GM12878 (cell line): ENCODE results near the gene TMEM14C. TPM values are rescaled to one million over a fixed set of nuclear protein-coding genes. Genes with fewer than 3 reads are reported as not detected.

ENCODE experiments used
- ATAC-seq: fragments of 200-7000 bp; cut with Tn5 transposase; 3 replicates; pipeline ENCODE4 v1.9.1; 2020; ENCODE audit warnings: mild to moderate bottlenecking, moderate library complexity
- BruUV-seq: library from RNA; stranded (reverse); fragments of 400-500 nt; replicated peaks from 2 replicates; lab custom pipeline; 2021; lab: Mats Ljungman, UMichigan
- CTCF ChIA-PET: fragments of 300-600 bp; sonication (Branson Sonifier 250); formaldehyde crosslinking; extraction: SDS; loops from one replicate; lab custom pipeline; 2021; ENCODE audit warnings: inconsistent platforms; lab: Yijun Ruan, JAX
- POLR2A ChIA-PET: fragments of 350-600 bp; formaldehyde crosslinking; extraction: SDS; loops from one replicate; lab custom pipeline; 2021; ENCODE audit warnings: inconsistent platforms; lab: Charles Lee
- RAD21 ChIA-PET: fragments of 300-600 bp; sonication (Branson Sonifier 250); formaldehyde crosslinking; loops from one replicate; lab custom pipeline; 2023; ENCODE audit warnings: antibody characterized with exemption; ENCODE audit not compliant: unreplicated experiment; lab: Charles Lee
- SMC1A ChIA-PET: fragments of 300-600 bp; sonication (Branson Sonifier 250); formaldehyde crosslinking; loops from one replicate; lab custom pipeline; 2023; ENCODE audit not compliant: unreplicated experiment, uncharacterized antibody; lab: Charles Lee
- DNase-seq: peaks from one replicate; pipeline ENCODE4 v3.0.0-alpha.2; 2011; ENCODE audit warnings: low read depth, low spot score
- FAIRE-seq: peaks from 3 replicates; lab custom pipeline; 2011; peaks lifted over from hg19 to GRCh38; lab: Jason Lieb, UNC
- H2AFZ ChIP-seq: 2 replicates; pipeline ENCODE4 v1.6.0; 2011; ENCODE audit warnings: low read depth, low read length, control low read depth; ENCODE audit not compliant: control insufficient read depth
- H3K27ac ChIP-seq: 2 replicates; pipeline ENCODE4 v1.5.1; 2011; ENCODE audit warnings: control low read depth; ENCODE audit not compliant: control insufficient read depth, insufficient read depth
- H3K27me3 ChIP-seq, 2 experiments: replicated peaks in 1 of 2; 2 replicates each; pipeline versions ENCODE4 v1.6.0 to v1.6.1; 2011; ENCODE audit warnings: low read length in 1 of 2; ENCODE audit not compliant: control insufficient read depth in 2 of 2, insufficient read depth in 2 of 2
- H3K36me3 ChIP-seq, 2 experiments: 2 replicates each; pipeline ENCODE4 v1.5.1; 2011; ENCODE audit warnings: low read length in 1 of 2; ENCODE audit not compliant: control insufficient read depth in 2 of 2, insufficient read depth in 2 of 2
- H3K4me1 ChIP-seq: 2 replicates; pipeline ENCODE4 v1.6.1; 2011; ENCODE audit warnings: mild to moderate bottlenecking, low read length, moderate library complexity, mixed read lengths; ENCODE audit not compliant: control insufficient read depth, insufficient read depth
- H3K4me2 ChIP-seq: 2 replicates; pipeline ENCODE4 v1.6.0; 2011; ENCODE audit warnings: control low read depth; ENCODE audit not compliant: control insufficient read depth, insufficient read depth
- H3K4me3 ChIP-seq: fragments of 200-600 bp; sonication (generic); 2 replicates; pipeline ENCODE4 v1.5.1; 2016
- H3K79me2 ChIP-seq: 2 replicates; pipeline ENCODE4 v1.6.0; 2011; ENCODE audit warnings: low read length; ENCODE audit not compliant: control insufficient read depth, insufficient read depth
- H3K9ac ChIP-seq: 2 replicates; pipeline ENCODE4 v1.8.0; 2011; ENCODE audit warnings: low read length, control low read depth, mixed read lengths; ENCODE audit not compliant: control insufficient read depth, insufficient read depth
- H3K9me3 ChIP-seq: replicated peaks from 3 replicates; pipeline ENCODE4 v1.5.1; 2011; ENCODE audit warnings: mild to moderate bottlenecking, low read length; ENCODE audit not compliant: control insufficient read depth, insufficient read depth
- H4K20me1 ChIP-seq: 2 replicates; pipeline ENCODE4 v1.6.0; 2011; ENCODE audit not compliant: control insufficient read depth, insufficient read depth
- ASH2L ChIP-seq: fragments of 300-600, 200-600 bp; sonication (generic); IDR thresholded peaks from 2 replicates; pipeline ENCODE4 v1.6.1; 2017; ENCODE audit warnings: low read depth, mild to moderate bottlenecking, borderline replicate concordance
- ATF3 ChIP-seq: IDR thresholded peaks from 2 replicates; pipeline ENCODE4 v1.6.1; 2011; ENCODE audit warnings: low read depth, mild to moderate bottlenecking, low read length, moderate library complexity, borderline replicate concordance; ENCODE audit errors: extremely low read depth
- CBX3 ChIP-seq: fragments of 200-600 bp; sonication (generic); IDR thresholded peaks from 2 replicates; pipeline ENCODE4 v1.6.1; 2016; ENCODE audit warnings: low read depth, borderline replicate concordance
- CEBPB ChIP-seq, 2 experiments: fragments of 150-350 bp in 1 of 2; IDR thresholded peaks; 2 replicates each; pipeline ENCODE4 v1.6.1; 2012 to 2014; ENCODE audit warnings: low read depth in 2 of 2, low read length in 2 of 2, borderline replicate concordance in 1 of 2, inconsistent platforms in 1 of 2
- GABPA ChIP-seq: IDR thresholded peaks from 2 replicates; pipeline ENCODE4 v1.6.1; 2014; ENCODE audit warnings: antibody characterized with exemption, low read depth, mild to moderate bottlenecking, inconsistent platforms
- MTA3 ChIP-seq: IDR thresholded peaks from 2 replicates; pipeline ENCODE4 v1.6.1; 2012; ENCODE audit warnings: low read length, inconsistent platforms, borderline replicate concordance
- POLR2AphosphoS2 ChIP-seq: IDR thresholded peaks from 2 replicates; pipeline ENCODE4 v1.6.1; 2011; ENCODE audit warnings: low read depth, mild to moderate bottlenecking, low read length, improper control_type of control experiment, moderate library complexity
- POLR2AphosphoS5 ChIP-seq: IDR thresholded peaks from 2 replicates; pipeline ENCODE4 v1.6.1; 2011; ENCODE audit warnings: mild to moderate bottlenecking, low read length, inconsistent platforms
- POU2F2 ChIP-seq: IDR thresholded peaks from 3 replicates; pipeline ENCODE4 v1.6.1; 2011; ENCODE audit warnings: low read depth, mild to moderate bottlenecking, low read length, borderline replicate concordance
- PRDM15 ChIP-seq: fragments of 450-650 bp; formaldehyde crosslinking; IDR thresholded peaks from 2 replicates; pipeline ENCODE4 v1.4.0; 2020; ENCODE audit warnings: mild to moderate bottlenecking, moderate library complexity
- SIX5 ChIP-seq: IDR thresholded peaks from 2 replicates; pipeline ENCODE4 v1.6.1; 2011; ENCODE audit warnings: mild to moderate bottlenecking, low read depth, low read length, moderate library complexity; ENCODE audit not compliant: severe bottlenecking
- SMARCA5 ChIP-seq: fragments of 450-650 bp; IDR thresholded peaks from 2 replicates; pipeline ENCODE4 v1.6.1; 2017; ENCODE audit warnings: mild to moderate bottlenecking
- ZNF274 ChIP-seq: IDR thresholded peaks from one replicate; pipeline ENCODE4 v1.8.0; 2011; ENCODE audit not compliant: insufficient read length, insufficient read depth
- WGBS: methylation state at CpG from one replicate; pipeline ENCODE4 v1.1.6; 2016; ENCODE audit warnings: low lambda C conversion rate; ENCODE audit not compliant: insufficient replicate concordance, insufficient coverage; ENCODE audit errors: missing lambda C conversion rate; 5-methylcytosine and 5-hydroxymethylcytosine counted together
- in situ Hi-C: fragments of 300-500 bp; cut with MboI; formaldehyde crosslinking; loops from 9 replicates; pipeline ENCODE4 v1.14.3; 2018; ENCODE audit warnings: mixed read lengths
- intact Hi-C: fragments of 100-400 bp; cut with micrococcal nuclease; formaldehyde crosslinking; loops from one replicate; pipeline ENCODE4 v1.14.2; 2022; ENCODE audit not compliant: unreplicated experiment
- polyA plus RNA-seq, 11 experiments: library from polyadenylated mRNA; depleted of rRNA in 4 of 11; unstranded in 6 of 11; stranded (reverse) in 5 of 11; fragments of >200 nt; fragmentation: Nextera tagmentation in 4 of 11; fragmentation: Illumina TruSeq in 1 of 11; extraction: Ambion mirVana in 4 of 11; extraction: Trizol in 1 of 11; gene quantifications; 1 replicate in 1 of 11; 2 replicates in 10 of 11; pipeline versions ENCODE4 v1.2.1 to v1.2.3, GENCODE V29; 2011 to 2016; ENCODE audit warnings: inconsistent platforms in 2 of 11, missing spikeins in 2 of 11, low read depth in 1 of 11
- total RNA-seq, 4 experiments: library from RNA; depleted of rRNA in 3 of 4; stranded (reverse); fragments of >200 nt in 3 of 4; fragmentation: Illumina TruSeq in 1 of 4; extraction: Trizol in 1 of 4; gene quantifications; 2 replicates each; pipeline versions ENCODE4 v1.2.1 to v1.2.3, GENCODE V29; 2013 to 2021

The TMEM14C gene
- total and polyA plus RNA-seq, 10 of the 15 experiments (the other 5 are each of a cell fraction or from before 2014, with no cell fraction given), result 66.0 to 224 (median 134) TPM

GRCh38 chr6:10769419-10769818, 46.5 kb downstream of the TMEM14C start:
- no peaks in the 10 kb centered on the region for H3K27me3 ChIP-seq
- SMC1A ChIA-PET, result interaction anchor here (1.0 to 1.5 kb wide), 2 partner anchors 12 to 68 kb away, joined by 3 to 4 read pairs; no protein-coding TSS in a partner anchor
- CTCF ChIA-PET, result interaction anchor here (0.6 to 2.8 kb wide), 3 partner anchors 10 to 303 kb away, joined by 3 to 9 read pairs (median 3); no protein-coding TSS in a partner anchor
- H3K4me1 ChIP-seq, result no peaks in the 10 kb centered on the region
- no peak for ATAC-seq
- H3K4me3 ChIP-seq, result no peak overlapping the region
- no peaks in the 10 kb centered on the region for H3K79me2 ChIP-seq
- TF ChIP-seq MTA3 (no peak), ATF3 (no peak), POU2F2 (no peak), ZNF274 (no peak), SMARCA5 (no peak), SIX5 (no peak)
- H3K27ac ChIP-seq, result no peak overlapping the region
- H3K36me3 ChIP-seq, result no peaks in the 10 kb centered on the region; a peak in 1 of 4 replicates
- H3K9ac ChIP-seq, result no peak overlapping the region
- in situ Hi-C loops (no loop called here), intact Hi-C loops (no loop called here)
- no peaks in the 10 kb centered on the region for H4K20me1 ChIP-seq
- no peak overlapping the region for H2AFZ ChIP-seq
- POLR2A ChIA-PET, result no interaction called here
- no peak overlapping the region for H3K4me2 ChIP-seq
- RAD21 ChIA-PET, result no interaction called here
- FAIRE-seq, result no peak
- no peaks in the 10 kb centered on the region for H3K9me3 ChIP-seq
- BruUV-seq, result no TSS peak
- WGBS, result 100% methylated on average over 3 of the region's 3 CpGs
- no peak for DNase-seq

GRCh38 chr6:10771371-10771894, 48.6 kb downstream of the TMEM14C start:
- H3K4me1 ChIP-seq, result no peaks in the 10 kb centered on the region
- RAD21 ChIA-PET, result no interaction called here
- H3K27ac ChIP-seq, result no peak overlapping the region
- H2AFZ ChIP-seq, result no peak overlapping the region
- WGBS, result 91% methylated on average over 12 of the region's 12 CpGs
- H3K27me3 ChIP-seq, result no peaks in the 10 kb centered on the region
- H3K9ac ChIP-seq, result no peak overlapping the region
- SMC1A ChIA-PET, result no interaction called here
- H3K4me2 ChIP-seq, result no peak overlapping the region
- no peaks in the 10 kb centered on the region for H3K9me3 ChIP-seq
- no TSS peak for BruUV-seq
- no peak overlapping the region for H3K4me3 ChIP-seq
- intact Hi-C loops, result no loop called here
- ATAC-seq, result no peak
- peaks cover 0 to 3% of the 10 kb centered on the region in 2 experiments; a peak in 1 of 4 replicates for H3K36me3 ChIP-seq
- TF ChIP-seq ASH2L (no peak), CEBPB (IDR thresholded peaks at IDR 0.05; ENCODE audit: borderline replicate concordance in 1 of 2, low read depth in 2 of 2, low read length in 2 of 2) (no peak), CBX3 (no peak), ZNF274 (no peak), POLR2AphosphoS5 (no peak), POLR2AphosphoS2 (no peak), PRDM15 (CRISPR knock-in tag) (no peak), GABPA (no peak)
- TF ChIP-seq, all 136 proteins: peak for 0
- in situ Hi-C loops, result no loop called here
- Histone ChIP-seq H4K20me1 (no peaks in the 10 kb centered on the region), H3K79me2 (no peaks in the 10 kb centered on the region)
- CTCF ChIA-PET, result interaction anchor here (2.8 kb wide), 1 partner anchor 13 kb away, joined by 9 read pairs; no protein-coding TSS in a partner anchor
- POLR2A ChIA-PET, result no interaction called here
- FAIRE-seq, result no peak
- DNase-seq, result no peak
